Testis (tissue), 3 donors: ENCODE data around the gene RNF121. TPM values are rescaled to one million over a fixed set of nuclear protein-coding genes. Genes with fewer than 3 reads are reported as not detected.

Experiments
- DNase-seq: peaks from one replicate; pipeline ENCODE4 v3.0.0-alpha.2; 2019
- H3K27ac ChIP-seq, 2 donors: fragments of 200-600 bp; sonication (generic); one replicate each; pipeline ENCODE4 v1.5.1; 2019
- H3K27me3 ChIP-seq: fragments of 200-600 bp; sonication (generic); one replicate; pipeline ENCODE4 v1.5.1; 2019
- H3K36me3 ChIP-seq: fragments of 200-600 bp; sonication (generic); one replicate; pipeline ENCODE4 v1.5.1; 2017; ENCODE audit warnings: low read depth; ENCODE audit errors: missing control alignments
- H3K4me1 ChIP-seq: fragments of 200-600 bp; sonication (generic); one replicate; pipeline ENCODE4 v1.5.1; 2019
- H3K4me3 ChIP-seq, 2 donors: fragments of 200-600 bp; sonication (generic); one replicate each; pipeline ENCODE4 v1.5.1; 2017 to 2019
- H3K9me3 ChIP-seq: fragments of 200-600 bp; sonication (generic); one replicate; pipeline ENCODE4 v1.5.1; 2017
- CTCF ChIP-seq, 3 experiments: fragments of 450-650 bp in 2 of 3; fragments of 200-600 bp in 1 of 3; sonication (generic) in 1 of 3; IDR thresholded peaks; one replicate each; pipeline ENCODE4 v1.5.1; 2016 to 2019; ENCODE audit warnings: antibody characterized with exemption in 3 of 3, mild to moderate bottlenecking in 2 of 3, moderate library complexity in 1 of 3
- POLR2A ChIP-seq: fragments of 450-650 bp; IDR thresholded peaks from one replicate; pipeline ENCODE4 v1.6.1; 2017; ENCODE audit warnings: antibody characterized with exemption, mild to moderate bottlenecking, moderate library complexity
- WGBS, 2 donors: methylation state at CpG; one replicate each; pipeline ENCODE4 v1.1.5; 2018; 5-methylcytosine and 5-hydroxymethylcytosine counted together
- intact Hi-C: fragments of 100-400 bp; cut with DNase I; formaldehyde crosslinking; loops from one replicate; pipeline ENCODE4 v1.15.1; 2023; ENCODE audit warnings: low total_unique reads
- polyA plus RNA-seq: library from polyadenylated mRNA; stranded (reverse); fragments of 350-450 nt; fragmentation: Illumina TruSeq; extraction: RNeasy Lipid Tissue Mini Kit (QIAGEN cat#74804); gene quantifications from one replicate; pipeline ENCODE4 v1.2.3, GENCODE V29; 2014; ENCODE audit warnings: low read depth, low replicate concordance; ENCODE audit not compliant: insufficient read depth
- total RNA-seq, 2 donors: library from RNA; depleted of rRNA; stranded (reverse); fragments of >200 nt; gene quantifications; one replicate each; pipeline ENCODE4 v1.2.3, GENCODE V29; 2016

The RNF121 gene
- total and polyA plus RNA-seq, 3 donors from 2014 or later: 51.7 to 72.5 (median 54.4) TPM

DNA sequence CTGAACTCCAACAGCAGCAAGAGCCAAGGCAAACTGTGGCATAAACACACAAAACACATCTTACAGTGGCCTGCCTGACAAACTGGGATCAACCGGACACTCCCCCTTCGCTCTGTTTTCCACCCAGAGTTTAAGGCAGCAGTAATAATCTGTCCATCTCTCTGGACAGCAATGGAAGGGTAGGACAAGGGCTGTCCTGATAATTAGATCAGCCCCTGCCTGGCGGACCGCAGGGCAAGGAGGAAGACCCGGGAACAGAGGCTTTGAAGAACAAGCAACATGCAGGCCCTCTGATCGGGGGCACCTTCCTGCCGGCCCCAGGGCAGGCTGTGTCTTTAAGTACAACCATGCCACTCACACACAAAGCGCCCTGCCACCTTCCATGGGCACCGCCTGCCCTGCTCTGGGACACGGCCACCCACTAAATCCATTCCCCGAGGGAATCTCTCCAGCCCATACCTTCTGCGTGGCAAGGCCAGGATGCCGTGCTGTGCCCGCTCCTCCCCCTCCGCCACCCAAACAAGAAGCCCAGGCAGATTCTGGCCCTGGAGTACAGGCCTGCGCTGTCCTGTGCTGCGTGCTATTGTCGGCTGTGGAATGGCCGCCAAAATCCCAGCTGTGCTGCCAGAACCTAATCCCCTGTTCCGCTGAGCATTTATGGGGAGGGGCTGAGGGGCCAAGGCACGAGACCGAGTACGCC lies 112.7 kb downstream of the RNF121 start:
- intact Hi-C loops: no loop called here
- no peaks in the 10 kb centered on the region for H3K36me3 ChIP-seq
- TF ChIP-seq CTCF (IDR thresholded peaks at IDR 0.05) (no peak), POLR2A (no peak)
- H3K4me3 ChIP-seq: peak overlapping the region; percentile 67 to 70
- H3K4me1 ChIP-seq: peaks cover 43% of the 10 kb centered on the region
- H3K27ac ChIP-seq: peak overlapping the region; percentile 97 to 98
- H3K9me3 ChIP-seq: no peaks in the 10 kb centered on the region
- WGBS, 2 donors: 2 to 3% methylated on average over 15 to 23 of the region's 23 CpGs
- DNase-seq: peak; percentile 75
- H3K27me3 ChIP-seq: no peaks in the 10 kb centered on the region

GRCh38 chr11:72042064-72042745 lies 113.4 kb downstream of the RNF121 start:
- DNase-seq: no peak
- intact Hi-C loops: no loop called here

GRCh38 chr11:72045849-72046248 lies 117.0 kb downstream of the RNF121 start:
- TF ChIP-seq CTCF (IDR thresholded peaks at IDR 0.05): no peak
- TF ChIP-seq POLR2A: no peak
- no peaks in the 10 kb centered on the region for H3K36me3 ChIP-seq
- 81 to 91% methylated on average over 5 of the region's 5 CpGs for WGBS, 2 donors
- H3K9me3 ChIP-seq: no peaks in the 10 kb centered on the region
- no peak overlapping the region for H3K4me3 ChIP-seq
- intact Hi-C loops: no loop called here
- no peaks in the 10 kb centered on the region for H3K27me3 ChIP-seq
- no peak overlapping the region for H3K27ac ChIP-seq
- H3K4me1 ChIP-seq: peaks cover 34% of the 10 kb centered on the region
- DNase-seq: no peak

More at GRCh38 chr11:72042064-72042745, 113.4 kb downstream of the RNF121 start:
- WGBS, 2 donors: 27 to 51% methylated on average over 3 to 5 of the region's 5 CpGs
- TF ChIP-seq POLR2A (no peak), CTCF (IDR thresholded peaks at IDR 0.05) (no peak)
- H3K36me3 ChIP-seq: no peaks in the 10 kb centered on the region
- H3K27me3 ChIP-seq: no peaks in the 10 kb centered on the region
- no peaks in the 10 kb centered on the region for H3K9me3 ChIP-seq
- H3K4me3 ChIP-seq: peak overlapping the region; percentile 67 to 70
- peak overlapping the region; percentile 97 to 98 for H3K27ac ChIP-seq
- peaks cover 43% of the 10 kb centered on the region for H3K4me1 ChIP-seq

Other genes starting within 250 kb of the RNF121 start
- gene DEFB108B, start 95.8 kb upstream of the RNF121 start, total RNA-seq: not detected
- gene DEFB108B, start 95.8 kb upstream of the RNF121 start, polyA plus RNA-seq: not detected
- not detected for gene DEFB131B, start 50.6 kb upstream of the RNF121 start, total RNA-seq
- not detected for gene DEFB131B, start 50.6 kb upstream of the RNF121 start, polyA plus RNA-seq
- 10 to 100 TPM in 1 of 2 donors, 1 to 10 TPM in 1; 9.0 to 14.5 TPM for gene XNDC1N, start 452 bp upstream of the RNF121 start, total RNA-seq
- 5.0 TPM for gene XNDC1N, start 452 bp upstream of the RNF121 start, polyA plus RNA-seq
- 10 to 100 TPM; 13.5 to 16.8 TPM for gene IL18BP, start 69.9 kb downstream of the RNF121 start, total RNA-seq
- gene IL18BP, start 69.9 kb downstream of the RNF121 start, polyA plus RNA-seq: 11.7 TPM
- gene NUMA1, start 151.5 kb downstream of the RNF121 start, total RNA-seq: 100 to 1,000 TPM; 452 to 470 TPM
- gene NUMA1, start 151.5 kb downstream of the RNF121 start, polyA plus RNA-seq: 186 TPM
- gene LRRC51, start 151.8 kb downstream of the RNF121 start, total RNA-seq: 10 to 100 TPM; 50.8 to 84.6 TPM
- gene LRRC51, start 151.8 kb downstream of the RNF121 start, polyA plus RNA-seq: 200 TPM
- gene LAMTOR1, start 174.3 kb downstream of the RNF121 start, total RNA-seq: 100 to 1,000 TPM in 1 of 2 donors, 10 to 100 TPM in 1; 89.0 to 107 TPM
- 86.9 TPM for gene LAMTOR1, start 174.3 kb downstream of the RNF121 start, polyA plus RNA-seq
- under 1 TPM in 1 of 2 donors, not detected in 1; 0.43 TPM for gene TOMT, start 176.9 kb downstream of the RNF121 start, total RNA-seq
- not detected for gene TOMT, start 176.9 kb downstream of the RNF121 start, polyA plus RNA-seq
- 10 to 100 TPM; 61.9 to 66.1 TPM for gene ANAPC15, start 183.6 kb downstream of the RNF121 start, total RNA-seq
- 103 TPM for gene ANAPC15, start 183.6 kb downstream of the RNF121 start, polyA plus RNA-seq
- gene FOLR3, start 206.7 kb downstream of the RNF121 start, total RNA-seq: under 1 TPM in 1 of 2 donors, not detected in 1; 0.55 TPM
- gene FOLR3, start 206.7 kb downstream of the RNF121 start, polyA plus RNA-seq: 0.79 TPM